Neural progenitor cell (in vitro differentiated cells): ENCODE measurements around the gene SF3B2.
"Not testable (repeated sequence)": the region's sequence is repeated elsewhere in the genome, so short reads cannot be mapped to it uniquely, and the experiment has no call there.

Source experiments
- CTCF ChIP-seq: fragments of 200-600 bp; sonication (generic); IDR thresholded peaks from 2 replicates; pipeline ENCODE4 v1.5.1; 2017; ENCODE audit warnings: antibody characterized with exemption, mild to moderate bottlenecking
- EZH2 ChIP-seq: fragments of 200-600 bp; sonication (generic); IDR thresholded peaks from 2 replicates; pipeline ENCODE4 v1.6.1; 2017; ENCODE audit warnings: antibody characterized with exemption, mild to moderate bottlenecking, moderate library complexity
- EZH2phosphoT487 ChIP-seq: fragments of 200-600 bp; sonication (generic); IDR thresholded peaks from 2 replicates; pipeline ENCODE4 v1.6.1; 2017; ENCODE audit warnings: antibody characterized with exemption

GRCh38 chr11:66092125-66092524 is 40.0 kb downstream of the SF3B2 start:
- not testable (repeated sequence) for TF ChIP-seq EZH2, CTCF, EZH2phosphoT487
